Measurements from ENCODE around the gene AMOT.

AMOT gene

DNA sequence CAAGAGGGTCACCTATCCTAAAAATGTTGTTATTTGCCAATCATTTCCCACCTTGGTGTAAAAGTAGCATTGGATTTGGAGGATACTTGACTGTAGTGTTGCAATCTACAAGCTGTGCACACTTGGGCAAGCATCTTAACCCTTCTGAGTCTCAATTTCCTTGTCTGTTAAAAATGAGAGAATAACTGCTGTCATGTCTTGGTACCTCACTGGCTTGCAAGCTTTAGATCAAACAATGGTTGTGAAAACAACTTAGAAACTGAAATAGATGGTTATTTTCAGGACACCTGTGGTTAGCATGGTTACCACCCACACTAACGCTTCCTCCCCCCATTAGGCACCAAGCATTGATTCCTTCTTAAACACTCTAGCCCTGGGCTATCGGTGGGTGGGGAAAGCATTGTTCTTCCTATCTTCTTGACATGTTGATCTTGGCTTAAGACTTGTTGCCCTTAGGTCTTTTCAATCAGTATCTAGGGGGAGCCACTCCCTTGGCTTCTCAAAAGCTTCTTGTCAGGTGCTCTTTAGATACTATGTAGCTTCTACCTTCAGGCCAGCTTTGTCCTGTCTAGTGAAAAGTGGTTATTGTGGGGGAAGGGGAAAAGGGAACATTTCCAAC lies 10.6 kb upstream of the AMOT start (continued):
- TF ChIP-seq ZNF280D (tag by site-specific recombination; IDR thresholded peaks at IDR 0.05) (no peak), ZNF629 (tag by site-specific recombination; IDR thresholded peaks at IDR 0.05) (no peak), BCL11A (tag by site-specific recombination; IDR thresholded peaks at IDR 0.05; ENCODE audit: low read depth) (no peak), ZNF248 (tag by site-specific recombination; IDR thresholded peaks at IDR 0.05) (no peak), ZSCAN18 (tag by site-specific recombination; IDR thresholded peaks at IDR 0.05) (no peak), ZNF280C (tag by site-specific recombination; IDR thresholded peaks at IDR 0.05) (no peak), MYNN (tag by site-specific recombination; IDR thresholded peaks at IDR 0.05; ENCODE audit: borderline replicate concordance) (no peak), ZNF114 (tag by site-specific recombination; IDR thresholded peaks at IDR 0.05) (no peak), ZNF747 (tag by site-specific recombination; IDR thresholded peaks at IDR 0.05) (no peak), ZNF791 (tag by site-specific recombination; IDR thresholded peaks at IDR 0.05) (no peak)
- TF ChIP-seq, protein P1, sequence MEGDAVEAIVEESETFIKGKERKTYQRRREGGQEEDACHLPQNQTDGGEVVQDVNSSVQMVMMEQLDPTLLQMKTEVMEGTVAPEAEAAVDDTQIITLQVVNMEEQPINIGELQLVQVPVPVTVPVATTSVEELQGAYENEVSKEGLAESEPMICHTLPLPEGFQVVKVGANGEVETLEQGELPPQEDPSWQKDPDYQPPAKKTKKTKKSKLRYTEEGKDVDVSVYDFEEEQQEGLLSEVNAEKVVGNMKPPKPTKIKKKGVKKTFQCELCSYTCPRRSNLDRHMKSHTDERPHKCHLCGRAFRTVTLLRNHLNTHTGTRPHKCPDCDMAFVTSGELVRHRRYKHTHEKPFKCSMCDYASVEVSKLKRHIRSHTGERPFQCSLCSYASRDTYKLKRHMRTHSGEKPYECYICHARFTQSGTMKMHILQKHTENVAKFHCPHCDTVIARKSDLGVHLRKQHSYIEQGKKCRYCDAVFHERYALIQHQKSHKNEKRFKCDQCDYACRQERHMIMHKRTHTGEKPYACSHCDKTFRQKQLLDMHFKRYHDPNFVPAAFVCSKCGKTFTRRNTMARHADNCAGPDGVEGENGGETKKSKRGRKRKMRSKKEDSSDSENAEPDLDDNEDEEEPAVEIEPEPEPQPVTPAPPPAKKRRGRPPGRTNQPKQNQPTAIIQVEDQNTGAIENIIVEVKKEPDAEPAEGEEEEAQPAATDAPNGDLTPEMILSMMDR (tag by site-specific recombination; IDR thresholded peaks at IDR 0.05), result no peak
- TF ChIP-seq, protein P2, sequence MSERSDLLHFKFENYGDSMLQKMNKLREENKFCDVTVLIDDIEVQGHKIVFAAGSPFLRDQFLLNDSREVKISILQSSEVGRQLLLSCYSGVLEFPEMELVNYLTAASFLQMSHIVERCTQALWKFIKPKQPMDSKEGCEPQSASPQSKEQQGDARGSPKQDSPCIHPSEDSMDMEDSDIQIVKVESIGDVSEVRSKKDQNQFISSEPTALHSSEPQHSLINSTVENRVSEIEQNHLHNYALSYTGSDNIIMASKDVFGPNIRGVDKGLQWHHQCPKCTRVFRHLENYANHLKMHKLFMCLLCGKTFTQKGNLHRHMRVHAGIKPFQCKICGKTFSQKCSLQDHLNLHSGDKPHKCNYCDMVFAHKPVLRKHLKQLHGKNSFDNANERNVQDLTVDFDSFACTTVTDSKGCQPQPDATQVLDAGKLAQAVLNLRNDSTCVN (tag by site-specific recombination; optimal IDR thresholded peaks at IDR 0.05), result no peak
- TF ChIP-seq, protein P3, sequence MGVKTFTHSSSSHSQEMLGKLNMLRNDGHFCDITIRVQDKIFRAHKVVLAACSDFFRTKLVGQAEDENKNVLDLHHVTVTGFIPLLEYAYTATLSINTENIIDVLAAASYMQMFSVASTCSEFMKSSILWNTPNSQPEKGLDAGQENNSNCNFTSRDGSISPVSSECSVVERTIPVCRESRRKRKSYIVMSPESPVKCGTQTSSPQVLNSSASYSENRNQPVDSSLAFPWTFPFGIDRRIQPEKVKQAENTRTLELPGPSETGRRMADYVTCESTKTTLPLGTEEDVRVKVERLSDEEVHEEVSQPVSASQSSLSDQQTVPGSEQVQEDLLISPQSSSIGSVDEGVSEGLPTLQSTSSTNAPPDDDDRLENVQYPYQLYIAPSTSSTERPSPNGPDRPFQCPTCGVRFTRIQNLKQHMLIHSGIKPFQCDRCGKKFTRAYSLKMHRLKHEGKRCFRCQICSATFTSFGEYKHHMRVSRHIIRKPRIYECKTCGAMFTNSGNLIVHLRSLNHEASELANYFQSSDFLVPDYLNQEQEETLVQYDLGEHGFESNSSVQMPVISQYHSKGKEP (tag by site-specific recombination; IDR thresholded peaks at IDR 0.05), result no peak

- ChIA-PET CTCF (no interaction called here), POLR2A (no interaction called here)
- peak; percentile 53; the same call in 1 of the 2 replicates for TF ChIP-seq ZBTB21 (tag by site-specific recombination; IDR thresholded peaks at IDR 0.05)
- no peak for TF ChIP-seq ZNF473 (tag by site-specific recombination; IDR thresholded peaks at IDR 0.05)
- no peak overlapping the region for H3K4me3 ChIP-seq (ENCODE audit: low read depth, low read length)
- peaks cover 25% of the 10 kb centered on the region for H3K4me1 ChIP-seq (ENCODE audit: control insufficient read depth, insufficient read depth, low read length)
- H3K27ac ChIP-seq (ENCODE audit: extremely low read depth, low read depth, low read length), result no peak overlapping the region
- H3K9me3 ChIP-seq (ENCODE audit: control insufficient read depth, insufficient read depth, low read depth, low read length), result no peaks in the 10 kb centered on the region
- no peaks in the 10 kb centered on the region for H3K36me3 ChIP-seq (ENCODE audit: control insufficient read depth in 2 of 2, insufficient read depth in 1 of 2, low read length in 2 of 2)
Observed at GRCh38 chrX:112849016-112849415, 8.4 kb upstream of the AMOT start.
